ENCODE measurements around the gene WNT8B. TPM values are rescaled to one million over a fixed set of nuclear protein-coding genes. Genes with fewer than 3 reads are reported as not detected.

Gene WNT8B
- polyA plus RNA-seq, 4 donors: 0.63 to 0.99 (median 0.79) TPM

- no peak for DNase-seq (ENCODE audit: low read depth in 4 of 4, low spot score in 3 of 4)
These were observed 54.0 kb downstream of the WNT8B start for GRCh38 chr10:100516847-100517246.

- DNase-seq (ENCODE audit: low read depth in 4 of 4, low spot score in 3 of 4): peak in 1 of 4 donors; percentile 55
These were observed 56.0 kb downstream of the WNT8B start for GRCh38 chr10:100518761-100519241.

- DNase-seq (ENCODE audit: low read depth in 4 of 4, low spot score in 3 of 4): no peak
These were observed 56.7 kb downstream of the WNT8B start, which contains the start of gene SEC31B for GRCh38 chr10:100519311-100520051. Gene SEC31B (minus strand): TSS chr10:100519861. CDS start chr10:100516952, 2,909 bp downstream.

- DNase-seq (ENCODE audit: low read depth in 4 of 4, low spot score in 3 of 4): no peak
These were observed 58.0 kb downstream of the WNT8B start for GRCh38 chr10:100520811-100521210.

- no peak for DNase-seq (ENCODE audit: low read depth in 4 of 4, low spot score in 3 of 4)
These were observed 59.4 kb downstream of the WNT8B start for GRCh38 chr10:100522107-100522801.

- no peak for DNase-seq (ENCODE audit: low read depth in 4 of 4, low spot score in 3 of 4)
These were observed 60.1 kb downstream of the WNT8B start for GRCh38 chr10:100522945-100523344.

GRCh38 chr10:100524206-100524605 is 61.4 kb downstream of the WNT8B start:
- no peak for DNase-seq (ENCODE audit: low read depth in 4 of 4, low spot score in 3 of 4)

GRCh38 chr10:100524638-100525037 is 61.8 kb downstream of the WNT8B start:
- no peak for DNase-seq (ENCODE audit: low read depth in 4 of 4, low spot score in 3 of 4)

- DNase-seq (ENCODE audit: low read depth in 4 of 4, low spot score in 3 of 4): no peak
These were observed 65.5 kb downstream of the WNT8B start for GRCh38 chr10:100528123-100528886.

- no peak for DNase-seq (ENCODE audit: low read depth in 4 of 4, low spot score in 3 of 4)
These were observed 66.2 kb downstream of the WNT8B start for GRCh38 chr10:100528921-100529474.

- peak; percentile 81 to 85 (median 83) for DNase-seq (ENCODE audit: low read depth in 4 of 4, low spot score in 3 of 4)
These were observed 66.9 kb downstream of the WNT8B start, which contains the start of gene NDUFB8 for GRCh38 chr10:100529475-100530298. Gene NDUFB8 (minus strand): TSS chr10:100529871. CDS start chr10:100529851, 20 bp downstream.

- DNase-seq (ENCODE audit: low read depth in 4 of 4, low spot score in 3 of 4): no peak
These were observed 69.0 kb downstream of the WNT8B start for GRCh38 chr10:100531761-100532160.

Other genes with a start within 250 kb of the WNT8B start
- 10 to 100 TPM; 22.4 to 30.3 (median 28.0) TPM for gene CHUK, start 233.4 kb upstream of the WNT8B start, polyA plus RNA-seq (ENCODE audit: insufficient read length in 4 of 4)
- 10 to 100 TPM; 21.5 to 32.5 (median 32.0) TPM for gene CWF19L1, start 195.4 kb upstream of the WNT8B start, polyA plus RNA-seq (ENCODE audit: insufficient read length in 4 of 4)
- 10 to 100 TPM; 30.3 to 49.8 (median 40.4) TPM for gene BLOC1S2, start 176.3 kb upstream of the WNT8B start, polyA plus RNA-seq (ENCODE audit: insufficient read length in 4 of 4)
- gene PKD2L1, start 132.8 kb upstream of the WNT8B start, polyA plus RNA-seq (ENCODE audit: insufficient read length in 4 of 4): under 1 TPM in 3 of 4 donors, not detected in 1; 0.29 to 0.93 (median 0.44) TPM
- gene SCD, start 115.8 kb upstream of the WNT8B start, polyA plus RNA-seq (ENCODE audit: insufficient read length in 4 of 4): 10 to 100 TPM; 36.9 to 53.9 (median 45.5) TPM
- 10 to 100 TPM; 13.3 to 29.2 (median 19.0) TPM for gene SEC31B, start 56.9 kb downstream of the WNT8B start, polyA plus RNA-seq (ENCODE audit: insufficient read length in 4 of 4)
- gene NDUFB8, start 66.9 kb downstream of the WNT8B start, polyA plus RNA-seq (ENCODE audit: insufficient read length in 4 of 4): 100 to 1,000 TPM; 119 to 211 (median 156) TPM
- gene HIF1AN, start 72.9 kb downstream of the WNT8B start, polyA plus RNA-seq (ENCODE audit: insufficient read length in 4 of 4): 10 to 100 TPM; 31.3 to 41.7 (median 39.3) TPM